Measurements from ENCODE around the gene CBLC.

Gene CBLC

DNA sequence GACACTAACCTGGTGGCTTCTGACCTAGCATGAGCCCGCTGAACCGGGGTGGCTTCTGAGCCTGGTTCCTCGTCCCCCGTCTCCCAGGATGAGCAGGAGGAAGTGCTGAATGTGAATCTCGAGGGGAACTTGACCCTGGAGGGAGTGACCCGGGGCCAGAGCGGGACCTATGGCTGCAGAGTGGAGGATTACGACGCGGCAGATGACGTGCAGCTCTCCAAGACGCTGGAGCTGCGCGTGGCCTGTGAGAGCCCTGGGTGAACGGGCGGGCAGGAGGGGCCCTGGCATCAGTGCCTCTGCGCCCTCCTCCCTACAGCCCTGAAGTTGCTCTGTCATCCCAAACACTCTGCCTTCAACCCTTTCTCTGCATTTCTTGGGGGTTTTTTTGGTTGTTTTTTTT is 36.8 kb downstream of the CBLC start:
- Histone ChIP-seq H3K4me1 (ENCODE audit: control insufficient read depth, insufficient read depth, low read length) (peaks cover 9% of the 10 kb centered on the region), H3K36me3 (ENCODE audit: control insufficient read depth, insufficient read depth, low read length) (peaks cover 39% of the 10 kb centered on the region), H3K4me3 (ENCODE audit: low read depth, low read length) (no peak overlapping the region), H3K9me3 (ENCODE audit: control insufficient read depth, insufficient read depth, low read length) (no peaks in the 10 kb centered on the region), H3K27ac (ENCODE audit: low read depth, low read length) (no peak overlapping the region), H3K27me3 (ENCODE audit: control insufficient read depth, insufficient read depth, low read length) (peaks cover 4% of the 10 kb centered on the region; the same call in 1 of the 2 replicates), H3K9ac (ENCODE audit: low read depth, low read length) (no peak overlapping the region)

DNA sequence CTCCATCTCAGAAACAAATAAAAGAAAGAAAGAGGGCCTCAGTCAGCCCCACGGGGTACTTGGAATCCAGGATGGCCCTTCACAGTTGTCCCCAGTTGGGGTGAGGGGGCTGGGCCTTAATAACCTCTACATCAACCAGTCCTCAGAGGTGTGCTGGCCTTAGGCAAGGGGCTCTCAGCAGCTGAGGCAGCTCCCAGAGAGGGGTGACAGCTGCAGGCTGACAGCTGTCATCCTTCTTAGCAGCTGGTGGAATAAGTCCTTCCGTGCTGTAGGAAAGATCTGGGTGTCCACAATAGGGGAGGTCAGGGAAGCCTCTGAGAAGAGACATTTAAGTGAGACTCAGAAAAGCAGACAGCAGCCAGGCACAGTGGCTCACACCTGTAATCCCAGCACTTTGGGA is 38.6 kb downstream of the CBLC start:
- H3K9ac ChIP-seq (ENCODE audit: low read depth, low read length), result no peak overlapping the region
- no peaks in the 10 kb centered on the region for H3K9me3 ChIP-seq (ENCODE audit: control insufficient read depth, insufficient read depth, low read length)
- H3K27me3 ChIP-seq (ENCODE audit: control insufficient read depth, insufficient read depth, low read length), result no peaks in the 10 kb centered on the region
- H3K36me3 ChIP-seq (ENCODE audit: control insufficient read depth, insufficient read depth, low read length), result peaks cover 41% of the 10 kb centered on the region
- H3K27ac ChIP-seq (ENCODE audit: low read depth, low read length), result no peak overlapping the region
- no peaks in the 10 kb centered on the region for H3K4me1 ChIP-seq (ENCODE audit: control insufficient read depth, insufficient read depth, low read length)
- no peak overlapping the region for H3K4me3 ChIP-seq (ENCODE audit: low read depth, low read length)

DNA sequence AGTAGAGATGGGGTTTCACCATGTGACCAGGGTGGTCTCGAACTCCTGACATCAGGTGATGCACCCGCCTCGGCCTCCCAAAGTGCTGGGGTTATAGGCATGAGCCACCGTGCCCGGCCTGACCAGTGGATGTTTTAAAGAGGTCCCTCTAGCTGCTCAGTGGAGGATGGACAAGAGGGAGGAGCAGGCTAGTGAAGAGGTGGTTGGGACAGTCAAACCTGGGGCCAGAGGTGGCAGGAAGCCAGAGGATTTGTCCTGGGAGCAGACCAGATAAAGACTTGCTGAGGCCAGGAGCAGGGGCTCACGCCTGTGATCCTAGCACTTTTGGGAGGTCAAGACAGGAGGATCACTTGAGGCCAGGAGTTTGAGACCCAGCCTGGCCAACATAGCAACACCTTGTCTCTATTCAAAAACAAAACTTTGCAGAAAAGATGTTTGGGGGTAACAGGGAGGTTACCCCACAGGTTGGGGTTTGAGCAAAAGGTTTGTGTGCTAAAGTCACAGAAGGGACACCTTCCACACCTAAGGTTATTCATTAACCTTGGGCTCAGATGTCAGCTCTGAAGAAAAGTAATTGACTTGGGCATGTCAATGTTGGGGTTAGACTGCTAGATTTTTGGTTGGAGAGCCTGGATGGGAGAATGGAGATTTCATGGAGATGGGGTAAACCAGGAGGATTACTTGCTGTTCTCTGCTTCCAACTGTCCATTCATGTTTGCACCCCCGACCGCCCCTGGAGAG is 40.2 kb downstream of the CBLC start:
- Histone ChIP-seq H3K27me3 (ENCODE audit: control insufficient read depth, insufficient read depth, low read length) (no peaks in the 10 kb centered on the region), H3K36me3 (ENCODE audit: control insufficient read depth, insufficient read depth, low read length) (peaks cover 40% of the 10 kb centered on the region), H3K9me3 (ENCODE audit: control insufficient read depth, insufficient read depth, low read length) (no peaks in the 10 kb centered on the region), H3K27ac (ENCODE audit: low read depth, low read length) (no peak overlapping the region), H3K4me1 (ENCODE audit: control insufficient read depth, insufficient read depth, low read length) (no peaks in the 10 kb centered on the region), H3K9ac (ENCODE audit: low read depth, low read length) (no peak overlapping the region), H3K4me3 (ENCODE audit: low read depth, low read length) (no peak overlapping the region)

DNA sequence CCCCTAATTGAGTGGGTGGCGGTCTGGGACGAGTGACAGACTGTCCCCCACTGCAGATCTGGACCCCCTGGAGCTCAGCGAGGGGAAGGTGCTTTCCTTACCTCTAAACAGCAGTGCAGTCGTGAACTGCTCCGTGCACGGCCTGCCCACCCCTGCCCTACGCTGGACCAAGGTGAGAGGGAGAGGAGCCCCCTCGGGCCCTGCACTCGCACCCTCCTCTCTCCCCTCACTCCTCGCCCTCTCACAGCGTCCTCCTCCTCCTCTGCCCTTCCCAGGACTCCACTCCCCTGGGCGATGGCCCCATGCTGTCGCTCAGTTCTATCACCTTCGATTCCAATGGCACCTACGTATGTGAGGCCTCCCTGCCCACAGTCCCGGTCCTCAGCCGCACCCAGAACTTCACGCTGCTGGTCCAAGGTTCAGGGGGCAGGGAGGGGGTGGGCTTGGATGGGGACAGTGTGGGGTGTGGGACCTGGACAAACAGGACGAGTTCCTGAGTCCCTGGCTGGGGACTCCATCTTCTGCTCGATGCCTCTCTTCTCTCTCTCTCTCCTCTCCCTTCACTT is 40.9 kb downstream of the CBLC start:
- Histone ChIP-seq H3K9ac (ENCODE audit: low read depth, low read length) (no peak overlapping the region), H3K9me3 (ENCODE audit: control insufficient read depth, insufficient read depth, low read length) (no peaks in the 10 kb centered on the region), H3K36me3 (ENCODE audit: control insufficient read depth, insufficient read depth, low read length) (peaks cover 33% of the 10 kb centered on the region), H3K4me3 (ENCODE audit: low read depth, low read length) (no peak overlapping the region), H3K4me1 (ENCODE audit: control insufficient read depth, insufficient read depth, low read length) (no peaks in the 10 kb centered on the region), H3K27ac (ENCODE audit: low read depth, low read length) (no peak overlapping the region), H3K27me3 (ENCODE audit: control insufficient read depth, insufficient read depth, low read length) (peaks cover 6% of the 10 kb centered on the region; the same call in 1 of the 2 replicates)

DNA sequence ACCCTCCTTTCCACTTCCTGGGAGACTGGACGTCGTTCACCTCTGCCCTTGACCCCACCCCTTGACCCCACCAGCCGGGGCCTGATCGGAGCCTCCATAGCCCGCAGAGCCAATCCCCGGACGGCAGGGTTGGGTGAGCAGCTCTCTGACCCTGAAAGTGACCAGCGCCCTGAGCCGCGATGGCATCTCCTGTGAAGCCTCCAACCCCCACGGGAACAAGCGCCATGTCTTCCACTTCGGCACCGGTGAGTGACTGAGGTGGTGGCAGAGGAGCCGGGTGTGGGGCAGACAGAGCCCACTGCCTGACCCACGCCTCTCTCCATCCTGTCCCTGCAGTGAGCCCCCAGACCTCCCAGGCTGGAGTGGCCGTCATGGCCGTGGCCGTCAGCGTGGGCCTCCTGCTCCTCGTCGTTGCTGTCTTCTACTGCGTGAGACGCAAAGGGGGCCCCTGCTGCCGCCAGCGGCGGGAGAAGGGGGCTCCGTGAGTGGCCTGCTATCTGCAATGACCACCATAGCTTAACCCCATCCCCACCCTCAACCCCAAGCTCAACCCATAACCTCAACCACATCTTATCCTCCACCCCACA is 41.6 kb downstream of the CBLC start:
- H3K9ac ChIP-seq (ENCODE audit: low read depth, low read length), result no peak overlapping the region

DNA sequence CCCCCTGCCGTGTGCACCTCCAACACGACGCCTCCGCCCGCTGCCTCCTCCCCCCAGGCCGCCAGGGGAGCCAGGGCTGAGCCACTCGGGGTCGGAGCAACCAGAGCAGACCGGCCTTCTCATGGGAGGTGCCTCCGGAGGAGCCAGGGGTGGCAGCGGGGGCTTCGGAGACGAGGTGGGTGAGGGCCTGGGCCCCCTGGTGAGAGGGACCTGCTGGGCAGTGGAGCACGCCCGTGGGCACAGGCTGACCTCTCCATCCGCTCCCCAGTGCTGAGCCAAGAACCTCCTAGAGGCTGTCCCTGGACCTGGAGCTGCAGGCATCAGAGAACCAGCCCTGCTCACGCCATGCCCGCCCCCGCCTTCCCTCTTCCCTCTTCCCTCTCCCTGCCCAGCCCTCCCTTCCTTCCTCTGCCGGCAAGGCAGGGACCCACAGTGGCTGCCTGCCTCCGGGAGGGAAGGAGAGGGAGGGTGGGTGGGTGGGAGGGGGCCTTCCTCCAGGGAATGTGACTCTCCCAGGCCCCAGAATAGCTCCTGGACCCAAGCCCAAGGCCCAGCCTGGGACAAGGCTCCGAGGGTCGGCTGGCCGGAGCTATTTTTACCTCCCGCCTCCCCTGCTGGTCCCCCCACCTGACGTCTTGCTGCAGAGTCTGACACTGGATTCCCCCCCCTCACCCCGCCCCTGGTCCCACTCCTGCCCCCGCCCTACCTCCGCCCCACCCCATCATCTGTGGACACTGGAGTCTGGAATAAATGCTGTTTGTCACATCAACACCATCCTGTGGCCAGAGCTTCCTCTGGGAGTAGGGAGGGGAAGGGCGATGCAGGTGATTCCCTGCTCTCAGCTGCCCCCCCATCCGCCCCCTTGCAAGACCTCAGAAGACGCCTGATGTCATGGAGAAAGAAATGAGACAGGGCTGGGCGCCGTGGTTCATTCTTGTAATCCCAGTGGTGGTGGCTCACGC is 43.2 kb downstream of the CBLC start:
- no peak overlapping the region for H3K27ac ChIP-seq (ENCODE audit: low read depth, low read length)

More for the DNA sequence above, 41.6 kb downstream of the CBLC start:
- Histone ChIP-seq H3K27ac (ENCODE audit: low read depth, low read length) (no peak overlapping the region), H3K9me3 (ENCODE audit: control insufficient read depth, insufficient read depth, low read length) (no peaks in the 10 kb centered on the region), H3K4me3 (ENCODE audit: low read depth, low read length) (no peak overlapping the region), H3K4me1 (ENCODE audit: control insufficient read depth, insufficient read depth, low read length) (no peaks in the 10 kb centered on the region), H3K27me3 (ENCODE audit: control insufficient read depth, insufficient read depth, low read length) (peaks cover 7% of the 10 kb centered on the region; the same call in 1 of the 2 replicates), H3K36me3 (ENCODE audit: control insufficient read depth, insufficient read depth, low read length) (peaks cover 26% of the 10 kb centered on the region)

DNA sequence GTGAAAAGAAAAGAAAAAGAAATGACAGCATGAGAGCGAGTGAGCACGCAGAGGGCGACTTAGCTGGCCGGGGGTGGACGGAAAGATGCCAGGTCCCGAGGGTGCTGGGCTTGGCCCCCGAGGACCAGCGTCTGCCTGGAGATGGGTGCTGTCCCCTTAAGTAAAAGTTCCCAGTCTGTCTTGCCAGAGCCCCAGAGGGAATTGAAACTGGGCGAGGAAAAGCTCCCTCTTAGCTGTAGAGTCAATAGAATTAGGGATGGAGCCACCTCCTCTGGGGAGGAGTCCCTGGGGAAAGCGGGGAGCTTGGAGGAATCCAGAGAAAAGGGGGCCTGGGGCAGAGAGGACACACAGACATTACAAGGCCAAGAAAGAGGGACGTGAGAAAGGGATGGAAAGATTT is 44.5 kb downstream of the CBLC start:
- Histone ChIP-seq H3K4me1 (ENCODE audit: control insufficient read depth, insufficient read depth, low read length) (no peaks in the 10 kb centered on the region), H3K4me3 (ENCODE audit: low read depth, low read length) (no peak overlapping the region), H3K36me3 (ENCODE audit: control insufficient read depth, insufficient read depth, low read length) (peaks cover 12% of the 10 kb centered on the region), H3K27me3 (ENCODE audit: control insufficient read depth, insufficient read depth, low read length) (peaks cover 32% of the 10 kb centered on the region), H3K9me3 (ENCODE audit: control insufficient read depth, insufficient read depth, low read length) (no peaks in the 10 kb centered on the region), H3K9ac (ENCODE audit: low read depth, low read length) (no peak overlapping the region), H3K27ac (ENCODE audit: low read depth, low read length) (no peak overlapping the region)

More for the DNA sequence above, 43.2 kb downstream of the CBLC start:
- Histone ChIP-seq H3K36me3 (ENCODE audit: control insufficient read depth, insufficient read depth, low read length) (peaks cover 12% of the 10 kb centered on the region), H3K9me3 (ENCODE audit: control insufficient read depth, insufficient read depth, low read length) (no peaks in the 10 kb centered on the region), H3K4me1 (ENCODE audit: control insufficient read depth, insufficient read depth, low read length) (no peaks in the 10 kb centered on the region), H3K27me3 (ENCODE audit: control insufficient read depth, insufficient read depth, low read length) (peaks cover 19% of the 10 kb centered on the region), H3K9ac (ENCODE audit: low read depth, low read length) (no peak overlapping the region), H3K4me3 (ENCODE audit: low read depth, low read length) (no peak overlapping the region)

DNA sequence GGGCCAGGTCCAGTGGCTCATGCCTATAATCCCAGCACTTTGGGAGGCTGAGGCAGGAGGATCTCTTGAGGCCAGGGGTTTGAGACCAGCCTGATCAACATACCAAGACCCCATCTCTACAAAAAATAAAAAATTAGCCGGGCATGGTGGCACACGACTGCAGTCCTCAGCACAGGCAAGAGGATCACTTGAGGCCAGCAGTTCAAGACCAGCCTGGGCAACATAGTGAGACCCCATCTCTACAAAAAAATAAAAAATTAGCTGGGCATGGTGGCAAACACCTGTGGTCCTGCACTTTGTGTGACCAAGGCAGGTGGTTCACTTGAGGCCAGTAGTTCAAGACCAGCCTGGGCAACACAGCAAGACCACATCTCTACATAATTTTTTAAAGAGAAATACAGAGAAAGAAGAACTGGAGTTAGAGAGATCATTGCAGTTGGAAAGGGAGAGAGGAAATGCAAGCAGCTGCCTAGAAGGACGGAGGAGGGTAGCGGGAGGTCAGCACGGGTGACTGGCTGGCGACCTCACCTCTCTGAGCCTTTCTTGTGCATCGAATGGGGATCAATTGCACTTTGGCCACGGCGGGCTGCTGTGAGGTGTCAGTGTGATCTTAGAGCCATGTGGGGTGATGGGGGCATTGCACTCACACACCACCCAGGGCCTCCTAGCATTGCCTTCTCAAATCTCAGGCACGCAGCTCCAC is 45.1 kb downstream of the CBLC start:
- H3K9ac ChIP-seq (ENCODE audit: low read depth, low read length), result no peak overlapping the region
- peaks cover 34% of the 10 kb centered on the region for H3K27me3 ChIP-seq (ENCODE audit: control insufficient read depth, insufficient read depth, low read length)
- H3K4me1 ChIP-seq (ENCODE audit: control insufficient read depth, insufficient read depth, low read length), result no peaks in the 10 kb centered on the region
- H3K4me3 ChIP-seq (ENCODE audit: low read depth, low read length), result no peak overlapping the region
- H3K9me3 ChIP-seq (ENCODE audit: control insufficient read depth, insufficient read depth, low read length), result no peaks in the 10 kb centered on the region
- H3K27ac ChIP-seq (ENCODE audit: low read depth, low read length), result no peak overlapping the region
- peaks cover 12% of the 10 kb centered on the region for H3K36me3 ChIP-seq (ENCODE audit: control insufficient read depth, insufficient read depth, low read length)

DNA sequence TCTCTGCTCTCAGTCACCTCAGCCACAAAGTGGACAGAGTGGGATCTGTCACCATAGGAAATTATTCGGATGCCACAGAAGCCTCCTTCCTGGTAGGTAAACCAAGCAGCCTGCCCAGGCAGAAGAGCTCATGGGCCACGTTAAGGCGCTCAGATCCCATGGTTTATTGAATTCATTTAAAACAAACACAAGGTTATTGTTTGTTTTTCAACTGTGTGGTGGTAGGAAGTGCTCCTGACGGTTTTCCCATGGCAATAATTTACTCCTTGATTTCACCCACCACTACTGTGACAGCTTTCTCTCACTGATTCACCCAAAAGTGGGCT is 45.6 kb downstream of the CBLC start:
- Histone ChIP-seq H3K9ac (ENCODE audit: low read depth, low read length) (no peak overlapping the region), H3K4me3 (ENCODE audit: low read depth, low read length) (no peak overlapping the region), H3K27me3 (ENCODE audit: control insufficient read depth, insufficient read depth, low read length) (peaks cover 34% of the 10 kb centered on the region), H3K4me1 (ENCODE audit: control insufficient read depth, insufficient read depth, low read length) (no peaks in the 10 kb centered on the region), H3K9me3 (ENCODE audit: control insufficient read depth, insufficient read depth, low read length) (no peaks in the 10 kb centered on the region), H3K27ac (ENCODE audit: low read depth, low read length) (no peak overlapping the region), H3K36me3 (ENCODE audit: control insufficient read depth, insufficient read depth, low read length) (peaks cover 12% of the 10 kb centered on the region)

DNA sequence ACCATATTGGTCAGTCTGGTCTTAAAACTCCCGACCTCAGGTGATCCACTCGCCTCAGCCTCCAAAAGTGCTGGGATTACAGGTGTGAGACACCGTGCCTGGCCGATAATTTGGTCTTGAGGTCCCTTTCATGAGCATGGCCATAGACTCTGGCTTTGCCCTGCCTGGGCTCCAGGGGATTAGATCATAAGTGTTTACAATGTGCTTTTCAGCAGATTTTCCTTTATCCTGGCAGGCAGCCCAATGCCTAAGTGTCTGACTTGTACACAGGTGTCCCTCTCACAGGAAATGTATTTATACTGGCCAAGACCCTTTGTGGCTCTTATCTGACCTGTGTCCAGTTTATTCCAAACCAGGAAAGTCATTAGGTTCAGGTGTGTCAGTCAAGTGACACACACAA is 47.1 kb downstream of the CBLC start:
- H3K36me3 ChIP-seq (ENCODE audit: control insufficient read depth, insufficient read depth, low read length), result peaks cover 4% of the 10 kb centered on the region; the same call in 1 of the 2 replicates
- no peaks in the 10 kb centered on the region for H3K4me1 ChIP-seq (ENCODE audit: control insufficient read depth, insufficient read depth, low read length)
- H3K27ac ChIP-seq (ENCODE audit: low read depth, low read length), result no peak overlapping the region
- peaks cover 36% of the 10 kb centered on the region for H3K27me3 ChIP-seq (ENCODE audit: control insufficient read depth, insufficient read depth, low read length)
- no peak overlapping the region for H3K9ac ChIP-seq (ENCODE audit: low read depth, low read length)
- no peak overlapping the region for H3K4me3 ChIP-seq (ENCODE audit: low read depth, low read length)
- no peaks in the 10 kb centered on the region for H3K9me3 ChIP-seq (ENCODE audit: control insufficient read depth, insufficient read depth, low read length)
